Measurements from ENCODE around the gene GLOD4.
"Not testable (repeated sequence)": the region's sequence is repeated elsewhere in the genome, so short reads cannot be mapped to it uniquely, and the experiment has no call there.

DNA sequence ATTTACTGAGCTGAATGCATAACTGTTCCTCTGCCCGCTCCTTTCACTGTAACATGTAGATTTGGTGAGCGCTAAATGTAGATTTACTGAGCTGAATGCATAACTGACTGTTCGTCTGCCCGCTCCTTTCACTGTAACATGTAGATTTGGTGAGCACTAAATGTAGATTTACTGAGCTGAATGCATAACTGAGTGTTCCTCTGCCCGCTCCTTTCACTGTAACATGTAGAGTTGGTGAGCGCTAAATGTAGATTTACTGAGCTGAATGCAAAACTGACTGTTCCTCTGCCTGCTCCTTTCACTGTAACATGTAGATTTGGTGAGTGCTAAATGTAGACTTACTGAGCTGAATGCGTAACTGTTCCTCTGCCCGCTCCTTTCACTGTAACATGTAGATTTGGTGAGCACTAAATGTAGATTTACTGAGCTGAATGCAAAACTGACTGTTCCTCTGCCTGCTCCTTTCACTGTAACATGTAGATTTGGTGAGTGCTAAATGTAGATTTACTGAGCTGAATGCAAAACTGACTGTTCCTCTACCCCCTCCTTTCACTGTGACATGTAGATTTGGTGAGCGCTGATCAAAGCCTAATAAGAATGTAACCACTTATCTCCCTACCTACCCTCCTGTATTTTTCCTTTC, 26.6 kb downstream of the GLOD4 start:
- TF ChIP-seq, protein P1, sequence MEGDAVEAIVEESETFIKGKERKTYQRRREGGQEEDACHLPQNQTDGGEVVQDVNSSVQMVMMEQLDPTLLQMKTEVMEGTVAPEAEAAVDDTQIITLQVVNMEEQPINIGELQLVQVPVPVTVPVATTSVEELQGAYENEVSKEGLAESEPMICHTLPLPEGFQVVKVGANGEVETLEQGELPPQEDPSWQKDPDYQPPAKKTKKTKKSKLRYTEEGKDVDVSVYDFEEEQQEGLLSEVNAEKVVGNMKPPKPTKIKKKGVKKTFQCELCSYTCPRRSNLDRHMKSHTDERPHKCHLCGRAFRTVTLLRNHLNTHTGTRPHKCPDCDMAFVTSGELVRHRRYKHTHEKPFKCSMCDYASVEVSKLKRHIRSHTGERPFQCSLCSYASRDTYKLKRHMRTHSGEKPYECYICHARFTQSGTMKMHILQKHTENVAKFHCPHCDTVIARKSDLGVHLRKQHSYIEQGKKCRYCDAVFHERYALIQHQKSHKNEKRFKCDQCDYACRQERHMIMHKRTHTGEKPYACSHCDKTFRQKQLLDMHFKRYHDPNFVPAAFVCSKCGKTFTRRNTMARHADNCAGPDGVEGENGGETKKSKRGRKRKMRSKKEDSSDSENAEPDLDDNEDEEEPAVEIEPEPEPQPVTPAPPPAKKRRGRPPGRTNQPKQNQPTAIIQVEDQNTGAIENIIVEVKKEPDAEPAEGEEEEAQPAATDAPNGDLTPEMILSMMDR (IDR thresholded peaks at IDR 0.05; ENCODE audit: poor library complexity), result not testable (repeated sequence)
- not testable (repeated sequence) for TF ChIP-seq EZH2 (IDR thresholded peaks at IDR 0.05; ENCODE audit: borderline replicate concordance); EZH2phosphoT487 (IDR thresholded peaks at IDR 0.05; ENCODE audit: low read depth, severe bottlenecking, unreplicated experiment)
